Hematopoietic multipotent progenitor cell treated with erythropoietin and hydrocortisone succinate and interleukin-3 and kit ligand, for 17 days (in vitro differentiated cells): ENCODE results near the gene MMP28.

ENCODE experiments used
- DNase-seq: peaks from one replicate; pipeline ENCODE4 v3.0.0-alpha.2; 2015; ENCODE audit warnings: low spot score

The MMP28 gene

DNA sequence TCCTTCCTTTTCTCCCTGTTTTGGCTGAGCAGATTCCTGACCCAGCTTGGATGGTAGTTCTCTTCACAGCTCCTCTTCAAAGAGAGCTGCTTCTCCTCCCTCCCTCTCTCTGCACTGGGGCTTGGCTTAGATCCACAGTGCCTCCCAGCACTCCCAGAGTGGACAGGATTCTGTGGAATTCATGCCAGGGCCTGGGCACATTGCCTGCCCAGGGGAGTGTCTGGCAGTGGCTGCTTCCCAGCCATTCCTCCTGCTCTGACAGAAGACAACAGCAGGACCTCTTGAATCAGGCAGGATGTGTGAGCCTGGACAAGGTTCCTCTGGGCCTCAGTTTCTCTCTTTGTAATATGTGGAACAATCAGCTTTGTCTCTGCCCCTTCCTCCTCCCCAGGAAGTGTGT lies 4.5 kb upstream of the MMP28 start:
- DNase-seq, result no peak

DNA sequence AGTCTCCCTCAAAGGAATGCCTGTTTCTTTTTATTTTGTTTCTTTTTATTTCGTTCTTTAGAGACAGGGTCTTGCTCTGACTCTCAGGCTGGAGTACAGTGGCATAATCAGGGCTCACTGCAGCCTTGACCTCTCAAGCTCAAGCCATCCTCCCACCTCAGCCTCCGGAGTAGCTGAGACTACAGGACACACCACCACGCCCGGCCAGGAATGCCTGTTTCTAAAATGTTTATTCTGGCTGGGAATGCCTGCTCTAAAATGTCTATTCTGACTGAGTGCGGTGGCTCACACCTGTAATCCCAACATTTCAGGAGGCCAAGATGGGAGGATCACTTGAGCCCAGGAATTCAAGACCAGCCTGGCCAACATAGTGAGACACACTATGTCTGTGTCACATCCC lies 2.5 kb upstream of the MMP28 start:
- DNase-seq, result no peak

DNA sequence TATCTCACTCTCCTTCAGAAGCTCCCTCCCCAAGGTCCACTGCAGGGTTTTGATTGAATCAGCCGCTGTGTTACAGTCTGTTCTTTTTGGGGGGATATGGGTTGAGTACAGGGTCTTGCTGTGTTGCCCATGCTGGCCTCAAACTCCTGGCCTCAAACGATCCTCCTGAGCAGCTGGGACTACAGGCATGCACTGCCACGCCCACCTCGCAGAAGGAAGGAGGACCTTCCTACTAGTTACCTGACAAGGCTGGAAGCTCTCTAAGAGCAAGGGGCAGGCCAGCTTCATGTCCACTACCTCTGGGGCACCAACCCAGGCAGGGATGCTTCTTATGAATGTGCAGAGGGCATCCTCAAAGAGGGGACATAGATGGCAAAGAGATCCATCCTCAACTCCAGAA lies 1.9 kb upstream of the MMP28 start:
- DNase-seq, result no peak

- DNase-seq, result no peak
Observed at GRCh38 chr17:35796942-35797341, 1.5 kb upstream of the MMP28 start.

DNA sequence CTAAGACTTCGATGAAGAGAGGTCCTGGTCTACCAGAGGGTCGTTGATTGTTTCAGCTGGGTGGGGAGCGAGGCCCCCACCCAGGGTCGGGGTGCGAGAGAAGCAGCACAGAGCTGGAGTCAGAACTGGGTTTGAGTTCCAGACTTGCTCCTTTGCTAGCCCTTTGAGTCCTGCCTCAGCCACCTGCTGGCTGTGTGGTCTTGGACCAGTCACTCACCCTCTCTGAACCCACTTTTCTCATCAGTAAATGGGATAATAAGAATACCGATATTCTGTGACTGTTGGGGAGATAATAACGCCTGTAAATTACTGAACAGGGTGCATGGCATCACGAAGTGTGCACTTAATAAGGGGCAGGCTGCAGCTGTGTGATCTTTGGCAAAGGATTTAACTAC lies 427 bp upstream of the MMP28 start:
- no peak for DNase-seq

DNA sequence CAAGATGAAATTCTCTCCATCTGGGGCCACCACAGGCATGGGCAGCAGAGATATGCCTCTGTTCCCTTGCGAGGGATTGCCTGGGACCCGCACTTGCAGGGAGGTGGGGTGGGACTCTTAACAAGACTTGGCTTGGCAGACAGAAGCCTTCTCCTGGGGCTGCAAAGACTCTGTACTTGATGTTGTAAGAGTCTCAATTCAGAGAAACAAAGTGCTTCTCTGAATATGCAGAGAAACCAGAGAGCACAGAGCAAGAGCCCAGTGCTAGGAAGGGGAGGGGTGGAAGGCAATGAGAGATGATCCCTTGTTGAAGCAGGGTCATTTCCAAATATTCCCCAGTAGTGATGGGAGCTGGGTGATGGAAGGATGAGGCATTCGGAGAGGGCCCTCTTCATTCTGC lies 2.2 kb downstream of the MMP28 start:
- DNase-seq, result no peak

- no peak for DNase-seq
Observed at GRCh38 chr17:35791681-35792350, 3.6 kb downstream of the MMP28 start.

DNA sequence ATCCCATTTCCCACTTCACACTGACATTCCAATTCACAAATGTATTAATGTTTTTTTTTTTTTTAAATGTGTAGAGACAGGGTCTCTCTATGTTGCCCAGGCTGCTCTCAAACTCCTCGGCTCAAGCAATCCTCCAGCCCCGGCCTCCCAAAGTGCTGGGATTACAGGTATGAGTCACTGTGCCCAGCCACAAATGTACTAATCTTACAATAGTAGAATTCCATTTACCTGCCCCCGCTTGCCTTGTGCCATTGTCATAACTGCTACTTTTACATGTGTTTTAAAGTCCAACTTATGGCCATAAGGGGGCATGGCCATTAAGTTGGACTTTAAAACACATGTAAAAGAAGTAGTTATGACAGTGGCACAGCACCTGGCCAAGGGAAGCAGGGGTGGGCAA lies 4.6 kb downstream of the MMP28 start:
- DNase-seq, result no peak

GRCh38 chr17:35788477-35789368 lies 6.7 kb downstream of the MMP28 start:
- no peak for DNase-seq

DNA sequence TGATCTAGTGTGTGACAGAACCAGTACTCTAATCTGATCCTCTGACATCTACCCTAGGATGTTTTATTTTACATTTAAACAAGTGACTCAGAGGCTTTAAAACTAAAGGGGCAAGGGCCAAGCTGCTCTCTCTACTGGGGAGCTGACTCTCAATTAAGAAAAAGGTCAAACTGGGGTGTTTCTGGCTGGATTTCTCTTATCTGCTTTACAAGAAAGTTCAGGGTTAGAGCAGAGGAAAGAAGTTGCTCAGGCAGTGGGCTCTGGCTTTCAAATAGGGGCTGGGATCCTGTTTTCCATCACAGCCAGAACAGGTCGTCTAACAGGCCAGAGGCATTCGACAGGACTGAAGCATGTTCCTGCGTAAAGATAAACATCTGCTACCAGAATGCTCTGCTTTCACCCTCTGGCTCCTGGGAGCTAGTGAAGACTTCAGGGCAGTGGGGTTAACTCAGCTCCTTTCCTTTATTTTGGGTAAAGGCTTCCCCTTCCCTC lies 8.5 kb downstream of the MMP28 start:
- DNase-seq, result no peak

DNA sequence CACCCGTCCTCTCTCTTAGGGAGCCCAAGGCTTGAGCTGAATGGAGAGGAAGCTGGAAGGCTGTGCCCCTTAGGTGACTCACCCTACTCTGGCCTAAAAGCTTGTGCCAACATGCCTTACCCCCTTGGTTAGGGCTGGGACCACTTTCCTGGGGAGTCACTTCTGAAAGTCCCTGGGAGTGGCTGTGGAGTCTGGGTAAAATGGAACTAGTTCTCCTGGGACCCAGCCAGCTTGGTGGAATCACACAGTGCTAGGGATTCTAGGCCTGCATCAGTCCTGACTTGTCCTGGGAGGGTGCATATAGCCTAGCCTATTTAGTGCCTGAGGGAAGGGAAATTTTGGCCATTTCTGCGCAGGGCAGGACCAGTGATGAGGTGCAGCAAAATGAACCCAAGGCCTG lies 10.5 kb downstream of the MMP28 start:
- DNase-seq, result no peak

DNA sequence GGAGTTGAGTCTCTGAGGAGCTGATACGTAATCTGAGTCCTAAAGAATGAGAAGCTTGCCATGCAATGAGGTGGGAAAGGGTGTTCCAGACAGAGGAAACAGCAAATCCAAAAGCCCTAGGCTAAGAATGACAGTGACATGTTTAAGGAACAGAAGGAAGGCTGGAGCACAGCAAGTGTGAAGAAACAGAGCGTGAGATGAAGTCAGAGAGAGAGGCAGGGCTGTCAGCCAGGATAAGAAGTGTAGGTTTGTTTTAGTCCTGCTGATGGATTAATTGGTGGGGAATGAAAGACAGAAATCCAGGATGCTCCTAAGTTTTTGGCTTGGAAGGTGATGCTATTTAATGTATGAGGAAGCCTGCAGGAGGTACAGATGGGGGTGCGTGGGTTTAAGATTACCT lies 14.5 kb downstream of the MMP28 start:
- DNase-seq, result no peak

DNA sequence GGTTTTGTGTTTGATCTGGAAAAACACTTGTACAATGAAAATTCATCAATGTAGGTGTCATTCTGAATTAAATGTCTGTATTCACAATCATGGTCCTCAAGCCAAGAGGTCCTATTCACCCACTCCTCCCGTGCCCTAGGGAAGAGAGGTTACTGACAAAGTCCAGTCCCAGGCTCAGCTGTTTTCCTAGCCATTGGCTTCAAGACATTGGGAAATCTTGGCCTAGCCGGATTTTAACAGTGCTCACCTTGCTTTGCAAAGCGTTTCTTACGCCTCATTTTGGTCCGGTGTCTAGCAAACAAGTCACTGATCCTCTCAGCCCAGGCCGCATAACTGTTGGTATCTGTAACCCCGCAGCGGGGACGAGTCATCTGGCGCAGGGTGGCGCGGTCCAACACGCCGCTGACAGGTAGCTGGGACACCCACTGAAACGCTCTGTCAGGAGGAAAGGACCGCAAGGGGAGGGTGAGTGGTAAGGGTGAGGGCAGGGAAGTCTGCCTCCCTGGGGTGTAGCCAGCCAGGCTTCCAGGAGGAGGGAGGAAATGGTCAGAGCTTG lies 16.7 kb downstream of the MMP28 start:
- DNase-seq, result no peak

GRCh38 chr17:35775583-35775982 lies 19.9 kb downstream of the MMP28 start:
- no peak for DNase-seq

- no peak for DNase-seq
Observed at GRCh38 chr17:35775039-35775438, 20.4 kb downstream of the MMP28 start.

DNA sequence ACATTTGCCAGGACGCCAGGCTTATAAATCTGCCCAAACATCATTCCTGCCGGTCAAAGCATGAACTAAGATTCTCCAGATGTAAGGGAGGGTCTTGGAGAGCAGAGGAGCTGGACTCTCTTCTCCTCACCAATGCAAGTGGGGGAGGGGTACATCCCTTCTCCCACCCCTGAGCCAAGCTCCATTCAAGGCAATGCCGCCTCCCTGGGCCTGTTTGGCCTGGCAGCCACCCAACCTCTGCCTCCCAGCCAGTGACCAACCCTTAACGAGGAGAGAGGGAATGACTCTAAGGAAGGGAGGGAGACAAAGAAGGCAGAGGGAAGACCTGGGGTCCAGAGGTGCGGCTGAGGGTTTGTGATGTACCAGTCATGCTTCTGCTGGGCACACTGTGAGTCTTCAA lies 20.9 kb downstream of the MMP28 start:
- DNase-seq, result no peak

GRCh38 chr17:35773679-35774425 lies 21.6 kb downstream of the MMP28 start:
- DNase-seq, result no peak

DNA sequence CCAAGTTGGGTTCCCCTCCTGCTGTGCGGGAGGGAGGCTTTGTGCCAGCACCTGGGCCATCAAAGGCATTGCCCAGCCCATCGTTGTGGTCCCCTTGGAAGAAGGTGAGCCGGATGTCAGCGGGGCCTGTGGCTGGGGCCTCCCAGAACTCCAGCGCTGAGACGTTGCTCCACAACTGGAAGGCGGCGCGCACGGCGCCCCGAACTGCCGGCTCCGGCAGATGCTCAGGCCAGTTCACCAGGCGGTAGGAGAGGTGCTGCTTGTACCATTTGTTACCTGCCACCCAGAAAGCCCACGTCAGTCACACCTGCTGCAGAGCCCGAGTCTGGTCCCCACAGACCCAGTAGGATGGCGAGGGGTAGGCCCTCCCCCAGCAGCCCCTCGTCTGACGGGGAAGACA lies 22.3 kb downstream of the MMP28 start:
- no peak for DNase-seq

GRCh38 chr17:35769895-35770486 lies 25.4 kb downstream of the MMP28 start:
- no peak for DNase-seq

DNA sequence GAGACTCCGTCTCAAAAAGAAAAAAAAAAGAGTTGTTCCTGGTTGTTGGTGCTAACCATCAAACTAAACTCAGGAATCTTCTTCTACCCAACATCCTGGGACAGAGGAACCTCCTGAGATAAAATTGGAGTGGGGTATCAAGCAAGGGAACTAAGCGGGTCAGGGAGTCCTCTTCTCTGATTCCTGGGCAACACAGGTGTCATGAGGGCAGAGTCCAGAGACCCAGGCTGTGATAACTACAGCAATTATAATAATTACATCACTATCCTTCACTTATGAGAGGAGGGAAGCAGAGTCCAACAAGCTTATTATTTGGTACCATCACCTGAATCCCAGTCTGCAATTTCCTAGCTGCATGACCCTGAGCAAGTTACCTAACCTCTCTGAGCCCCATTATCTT lies 26.6 kb downstream of the MMP28 start:
- DNase-seq, result no peak

DNA sequence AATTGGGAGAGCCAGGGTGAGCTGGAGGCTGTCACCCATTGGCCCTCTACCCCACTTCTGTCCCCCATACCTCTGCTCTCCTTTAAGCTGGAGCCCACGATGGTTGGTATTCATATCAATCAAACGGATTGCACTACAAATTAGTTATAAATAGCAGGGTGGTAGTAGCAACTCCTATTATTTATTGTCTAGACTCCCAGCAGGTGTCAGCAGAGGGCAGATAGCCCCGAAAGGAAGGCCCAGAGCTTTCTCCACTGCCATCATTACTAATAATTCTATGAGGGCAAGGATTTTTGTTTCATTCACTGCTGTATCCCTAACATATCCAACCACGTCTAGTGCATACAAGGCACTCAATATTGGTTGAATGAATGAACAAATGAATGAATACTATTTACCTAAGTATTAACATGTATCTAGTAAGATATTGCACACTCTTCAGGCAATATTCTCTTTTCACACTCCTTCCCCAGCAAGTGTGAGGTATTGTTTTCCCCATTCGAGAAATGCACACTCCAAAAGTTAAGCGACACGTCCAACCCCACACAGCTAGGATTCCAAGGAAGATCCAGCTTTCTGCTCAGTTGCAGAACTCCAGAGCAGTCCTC lies 28.4 kb downstream of the MMP28 start:
- DNase-seq, result no peak

- DNase-seq, result no peak
Observed at GRCh38 chr17:35766489-35766877, 29.0 kb downstream of the MMP28 start.
